Measurements from ENCODE around the gene C1QB.

DNA sequence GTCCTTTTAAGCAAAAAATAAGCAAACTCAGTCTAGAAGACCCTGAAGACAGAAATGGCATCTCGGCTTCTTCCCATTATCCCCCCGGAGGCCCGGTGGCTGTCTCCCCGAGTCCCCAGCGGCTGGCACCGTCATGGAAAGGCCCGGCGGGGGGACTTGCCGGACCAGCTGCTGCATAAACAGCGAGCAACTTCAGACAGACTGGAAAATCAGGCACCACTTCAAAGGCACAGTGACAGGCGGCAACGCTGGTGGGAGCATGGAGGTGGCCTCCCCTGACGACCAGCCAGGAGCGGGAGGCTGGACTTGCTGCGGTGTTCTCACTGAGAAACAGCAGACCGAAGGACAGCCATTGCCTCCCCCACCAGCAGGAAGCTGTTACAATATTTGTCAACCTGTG is 35.0 kb upstream of the C1QB start:
- TF ChIP-seq, protein P1, sequence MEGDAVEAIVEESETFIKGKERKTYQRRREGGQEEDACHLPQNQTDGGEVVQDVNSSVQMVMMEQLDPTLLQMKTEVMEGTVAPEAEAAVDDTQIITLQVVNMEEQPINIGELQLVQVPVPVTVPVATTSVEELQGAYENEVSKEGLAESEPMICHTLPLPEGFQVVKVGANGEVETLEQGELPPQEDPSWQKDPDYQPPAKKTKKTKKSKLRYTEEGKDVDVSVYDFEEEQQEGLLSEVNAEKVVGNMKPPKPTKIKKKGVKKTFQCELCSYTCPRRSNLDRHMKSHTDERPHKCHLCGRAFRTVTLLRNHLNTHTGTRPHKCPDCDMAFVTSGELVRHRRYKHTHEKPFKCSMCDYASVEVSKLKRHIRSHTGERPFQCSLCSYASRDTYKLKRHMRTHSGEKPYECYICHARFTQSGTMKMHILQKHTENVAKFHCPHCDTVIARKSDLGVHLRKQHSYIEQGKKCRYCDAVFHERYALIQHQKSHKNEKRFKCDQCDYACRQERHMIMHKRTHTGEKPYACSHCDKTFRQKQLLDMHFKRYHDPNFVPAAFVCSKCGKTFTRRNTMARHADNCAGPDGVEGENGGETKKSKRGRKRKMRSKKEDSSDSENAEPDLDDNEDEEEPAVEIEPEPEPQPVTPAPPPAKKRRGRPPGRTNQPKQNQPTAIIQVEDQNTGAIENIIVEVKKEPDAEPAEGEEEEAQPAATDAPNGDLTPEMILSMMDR (conservative IDR thresholded peaks at IDR 0.05; ENCODE audit: low read length), result no peak
- no peak for TF ChIP-seq EZH2phosphoT487 (IDR thresholded peaks at IDR 0.05; ENCODE audit: borderline replicate concordance, low read depth, low read length)

Data from OCI-LY7 (cell line).